GM12878 (cell line): Measurements from ENCODE around the gene LSP1. TPM values are rescaled to one million over a fixed set of nuclear protein-coding genes. Genes with fewer than 3 reads are reported as not detected.

Experiments used
- ATAC-seq: fragments of 200-7000 bp; cut with Tn5 transposase; 3 replicates; pipeline ENCODE4 v1.9.1; 2020; ENCODE audit warnings: mild to moderate bottlenecking, moderate library complexity
- BruUV-seq: library from RNA; stranded (reverse); fragments of 400-500 nt; replicated peaks from 2 replicates; lab custom pipeline; 2021; lab: Mats Ljungman, UMichigan
- CTCF ChIA-PET: fragments of 300-600 bp; sonication (Branson Sonifier 250); formaldehyde crosslinking; extraction: SDS; loops from one replicate; lab custom pipeline; 2021; ENCODE audit warnings: inconsistent platforms; lab: Yijun Ruan, JAX
- POLR2A ChIA-PET: fragments of 350-600 bp; formaldehyde crosslinking; extraction: SDS; loops from one replicate; lab custom pipeline; 2021; ENCODE audit warnings: inconsistent platforms; lab: Charles Lee
- RAD21 ChIA-PET: fragments of 300-600 bp; sonication (Branson Sonifier 250); formaldehyde crosslinking; loops from one replicate; lab custom pipeline; 2023; ENCODE audit warnings: antibody characterized with exemption; ENCODE audit not compliant: unreplicated experiment; lab: Charles Lee
- SMC1A ChIA-PET: fragments of 300-600 bp; sonication (Branson Sonifier 250); formaldehyde crosslinking; loops from one replicate; lab custom pipeline; 2023; ENCODE audit not compliant: unreplicated experiment, uncharacterized antibody; lab: Charles Lee
- DNase-seq: peaks from one replicate; pipeline ENCODE4 v3.0.0-alpha.2; 2011; ENCODE audit warnings: low read depth, low spot score
- FAIRE-seq: peaks from 3 replicates; lab custom pipeline; 2011; peaks lifted over from hg19 to GRCh38; lab: Jason Lieb, UNC
- H2AFZ ChIP-seq: 2 replicates; pipeline ENCODE4 v1.6.0; 2011; ENCODE audit warnings: low read depth, low read length, control low read depth; ENCODE audit not compliant: control insufficient read depth
- H3K27ac ChIP-seq: 2 replicates; pipeline ENCODE4 v1.5.1; 2011; ENCODE audit warnings: control low read depth; ENCODE audit not compliant: control insufficient read depth, insufficient read depth
- H3K27me3 ChIP-seq, 2 experiments: replicated peaks in 1 of 2; 2 replicates each; pipeline versions ENCODE4 v1.6.0 to v1.6.1; 2011; ENCODE audit warnings: low read length in 1 of 2; ENCODE audit not compliant: control insufficient read depth in 2 of 2, insufficient read depth in 2 of 2
- H3K36me3 ChIP-seq, 2 experiments: 2 replicates each; pipeline ENCODE4 v1.5.1; 2011; ENCODE audit warnings: low read length in 1 of 2; ENCODE audit not compliant: control insufficient read depth in 2 of 2, insufficient read depth in 2 of 2
- H3K4me1 ChIP-seq: 2 replicates; pipeline ENCODE4 v1.6.1; 2011; ENCODE audit warnings: mild to moderate bottlenecking, low read length, moderate library complexity, mixed read lengths; ENCODE audit not compliant: control insufficient read depth, insufficient read depth
- H3K4me2 ChIP-seq: 2 replicates; pipeline ENCODE4 v1.6.0; 2011; ENCODE audit warnings: control low read depth; ENCODE audit not compliant: control insufficient read depth, insufficient read depth
- H3K4me3 ChIP-seq: fragments of 200-600 bp; sonication (generic); 2 replicates; pipeline ENCODE4 v1.5.1; 2016
- H3K79me2 ChIP-seq: 2 replicates; pipeline ENCODE4 v1.6.0; 2011; ENCODE audit warnings: low read length; ENCODE audit not compliant: control insufficient read depth, insufficient read depth
- H3K9ac ChIP-seq: 2 replicates; pipeline ENCODE4 v1.8.0; 2011; ENCODE audit warnings: low read length, control low read depth, mixed read lengths; ENCODE audit not compliant: control insufficient read depth, insufficient read depth
- H3K9me3 ChIP-seq: replicated peaks from 3 replicates; pipeline ENCODE4 v1.5.1; 2011; ENCODE audit warnings: mild to moderate bottlenecking, low read length; ENCODE audit not compliant: control insufficient read depth, insufficient read depth
- H4K20me1 ChIP-seq: 2 replicates; pipeline ENCODE4 v1.6.0; 2011; ENCODE audit not compliant: control insufficient read depth, insufficient read depth
- BRCA1 ChIP-seq: IDR thresholded peaks from 2 replicates; pipeline ENCODE4 v1.6.1; 2011; ENCODE audit warnings: low read depth, low read length, improper control_type of control experiment
- CEBPZ ChIP-seq: fragments of 150-350 bp; IDR thresholded peaks from 2 replicates; pipeline ENCODE4 v1.6.1; 2016; ENCODE audit warnings: low read depth, low read length
- MEF2B ChIP-seq: fragments of 450-650 bp; IDR thresholded peaks from 2 replicates; pipeline ENCODE4 v1.6.1; 2018; ENCODE audit warnings: mild to moderate bottlenecking, moderate library complexity; ENCODE audit not compliant: partially characterized antibody, poor library complexity, severe bottlenecking
- MLLT1 ChIP-seq: fragments of 450-650 bp; IDR thresholded peaks from 2 replicates; pipeline ENCODE4 v1.6.1; 2016; ENCODE audit warnings: mild to moderate bottlenecking
- MYB ChIP-seq: fragments of 150-350 bp; IDR thresholded peaks from 2 replicates; pipeline ENCODE4 v1.6.1; 2014; ENCODE audit warnings: mild to moderate bottlenecking, low read depth, low read length, borderline replicate concordance
- NRF1 ChIP-seq: conservative IDR thresholded peaks from 2 replicates; pipeline ENCODE4 v1.6.1; 2011; ENCODE audit warnings: mild to moderate bottlenecking, low read depth, low read length, improper control_type of control experiment
- SIN3A ChIP-seq: IDR thresholded peaks from 2 replicates; pipeline ENCODE4 v1.6.1; 2012; ENCODE audit warnings: low read depth, low read length, improper control_type of control experiment
- SMAD1 ChIP-seq: fragments of 450-650 bp; IDR thresholded peaks from 2 replicates; pipeline ENCODE4 v1.6.1; 2018; ENCODE audit warnings: mild to moderate bottlenecking, low read depth; ENCODE audit not compliant: partially characterized antibody
- SMARCA5 ChIP-seq: fragments of 450-650 bp; IDR thresholded peaks from 2 replicates; pipeline ENCODE4 v1.6.1; 2017; ENCODE audit warnings: mild to moderate bottlenecking
- STAT3 ChIP-seq: IDR thresholded peaks from 2 replicates; pipeline ENCODE4 v1.6.1; 2011; ENCODE audit warnings: low read depth, low read length, improper control_type of control experiment
- TBL1XR1 ChIP-seq: IDR thresholded peaks from 2 replicates; pipeline ENCODE4 v1.6.1; 2012; ENCODE audit warnings: low read depth, low read length, improper control_type of control experiment
- WGBS: methylation state at CpG from one replicate; pipeline ENCODE4 v1.1.6; 2016; ENCODE audit warnings: low lambda C conversion rate; ENCODE audit not compliant: insufficient replicate concordance, insufficient coverage; ENCODE audit errors: missing lambda C conversion rate; 5-methylcytosine and 5-hydroxymethylcytosine counted together
- in situ Hi-C: fragments of 300-500 bp; cut with MboI; formaldehyde crosslinking; loops from 9 replicates; pipeline ENCODE4 v1.14.3; 2018; ENCODE audit warnings: mixed read lengths
- intact Hi-C: fragments of 100-400 bp; cut with micrococcal nuclease; formaldehyde crosslinking; loops from one replicate; pipeline ENCODE4 v1.14.2; 2022; ENCODE audit not compliant: unreplicated experiment
- polyA plus RNA-seq, 11 experiments: library from polyadenylated mRNA; depleted of rRNA in 4 of 11; unstranded in 6 of 11; stranded (reverse) in 5 of 11; fragments of >200 nt; fragmentation: Nextera tagmentation in 4 of 11; fragmentation: Illumina TruSeq in 1 of 11; extraction: Ambion mirVana in 4 of 11; extraction: Trizol in 1 of 11; gene quantifications; 1 replicate in 1 of 11; 2 replicates in 10 of 11; pipeline versions ENCODE4 v1.2.1 to v1.2.3, GENCODE V29; 2011 to 2016; ENCODE audit warnings: inconsistent platforms in 2 of 11, missing spikeins in 2 of 11, low read depth in 1 of 11
- total RNA-seq, 4 experiments: library from RNA; depleted of rRNA in 3 of 4; stranded (reverse); fragments of >200 nt in 3 of 4; fragmentation: Illumina TruSeq in 1 of 4; extraction: Trizol in 1 of 4; gene quantifications; 2 replicates each; pipeline versions ENCODE4 v1.2.1 to v1.2.3, GENCODE V29; 2013 to 2021
- TF ChIP-seq, protein P1 (sequence below): IDR thresholded peaks from 2 replicates; pipeline ENCODE4 v1.6.1; 2011; ENCODE audit warnings: borderline replicate concordance, low read depth, mild to moderate bottlenecking, moderate library complexity, mixed read lengths, low read length; ENCODE audit not compliant: insufficient read depth; ENCODE audit errors: extremely low read length

LSP1 gene
- total and polyA plus RNA-seq, 10 of the 15 experiments (the other 5 are each of a cell fraction or from before 2014, with no cell fraction given): 19.2 to 488 (median 369) TPM

- CTCF ChIA-PET: interaction anchor here (0.9 to 2.1 kb wide), 6 partner anchors 10 to 244 kb away, joined by 3 to 8 read pairs (median 3); no protein-coding TSS in a partner anchor
- DNase-seq: no peak
- H3K36me3 ChIP-seq: no peaks in the 10 kb centered on the region
- H2AFZ ChIP-seq: no peak overlapping the region
- in situ Hi-C loops: no loop called here
- RAD21 ChIA-PET: interaction anchor here (1.8 kb wide), 1 partner anchor 213 kb away, joined by 4 read pairs; no protein-coding TSS in a partner anchor
- 49% methylated on average over 14 of the region's 14 CpGs for WGBS
- H4K20me1 ChIP-seq: no peaks in the 10 kb centered on the region
- H3K9ac ChIP-seq: no peak overlapping the region
- BruUV-seq: no TSS peak
- intact Hi-C loops: no loop called here
- TF ChIP-seq TBL1XR1 (no peak), NRF1 (no peak), CEBPZ (no peak), MEF2B (no peak), BRCA1 (no peak), SIN3A (no peak), MLLT1 (no peak), STAT3 (no peak), SMARCA5 (no peak), SMAD1 (no peak), MYB (no peak)
- TF ChIP-seq, protein P1, sequence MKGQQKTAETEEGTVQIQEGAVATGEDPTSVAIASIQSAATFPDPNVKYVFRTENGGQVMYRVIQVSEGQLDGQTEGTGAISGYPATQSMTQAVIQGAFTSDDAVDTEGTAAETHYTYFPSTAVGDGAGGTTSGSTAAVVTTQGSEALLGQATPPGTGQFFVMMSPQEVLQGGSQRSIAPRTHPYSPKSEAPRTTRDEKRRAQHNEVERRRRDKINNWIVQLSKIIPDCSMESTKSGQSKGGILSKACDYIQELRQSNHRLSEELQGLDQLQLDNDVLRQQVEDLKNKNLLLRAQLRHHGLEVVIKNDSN: no peak
- no peak for ATAC-seq
- no peaks in the 10 kb centered on the region; a peak in 1 of 4 replicates for H3K27me3 ChIP-seq
- FAIRE-seq: no peak
- no peaks in the 10 kb centered on the region for H3K79me2 ChIP-seq
- SMC1A ChIA-PET: interaction anchor here (0.9 kb wide), 1 partner anchor 9 kb away, joined by 3 read pairs; no protein-coding TSS in a partner anchor
- no peaks in the 10 kb centered on the region for H3K9me3 ChIP-seq
- H3K4me2 ChIP-seq: no peak overlapping the region
- POLR2A ChIA-PET: interaction anchor here (0.5 kb wide), 1 partner anchor 24 kb away, joined by 4 read pairs; no protein-coding TSS in a partner anchor
- no peak overlapping the region for H3K27ac ChIP-seq
- no peak overlapping the region for H3K4me3 ChIP-seq
- no peaks in the 10 kb centered on the region for H3K4me1 ChIP-seq
Observed at GRCh38 chr11:1906611-1907423, 53.9 kb downstream of the LSP1 start.
